Gastrocnemius medialis (tissue), 4 donors: ENCODE data around the gene BRI3.

Source experiments
- CTCF ChIP-seq, 5 experiments: fragments of 450-650 bp in 3 of 5; fragments of 200-600 bp in 2 of 5; sonication (generic) in 2 of 5; IDR thresholded peaks in 4 of 5; conservative IDR thresholded peaks in 1 of 5; 1 replicate in 4 of 5; 2 replicates in 1 of 5; pipeline ENCODE4 v1.5.1; 2016 to 2019; ENCODE audit warnings: antibody characterized with exemption in 5 of 5, mild to moderate bottlenecking in 3 of 5, moderate library complexity in 3 of 5
- POLR2A ChIP-seq, 2 donors: fragments of 450-650 bp; IDR thresholded peaks; one replicate each; pipeline ENCODE4 v1.6.1; 2017; ENCODE audit warnings: antibody characterized with exemption in 2 of 2, mild to moderate bottlenecking in 2 of 2, moderate library complexity in 2 of 2

GRCh38 chr7:98297626-98298286 is 16.3 kb downstream of the BRI3 start:
- no peak for TF ChIP-seq POLR2A (IDR thresholded peaks at IDR 0.05)
- no peak for TF ChIP-seq CTCF (IDR thresholded peaks at IDR 0.05 in 4 of 5, conservative IDR thresholded peaks at IDR 0.05 in 1 of 5)
